Brain microvascular endothelial cell (primary cell): ENCODE results near the gene WDR5B.
A peak's percentile ranks its signal among the peaks of the same experiment; 100 is the strongest.

ENCODE experiments used
- DNase-seq: peaks from one replicate; pipeline ENCODE4 v3.0.0-alpha.2; 2020
- H3K27ac ChIP-seq: fragments of 250-450 bp; sonication (Bioruptor Pico); 2 replicates; pipeline ENCODE4 v1.5.1; 2020; ENCODE audit warnings: mild to moderate bottlenecking, moderate library complexity
- H3K27me3 ChIP-seq: fragments of 250-450 bp; sonication (Bioruptor Pico); replicated peaks from 2 replicates; pipeline ENCODE4 v1.5.1; 2020; ENCODE audit warnings: mild to moderate bottlenecking
- H3K36me3 ChIP-seq: fragments of 250-450 bp; sonication (Bioruptor Pico); replicated peaks from 2 replicates; pipeline ENCODE4 v1.5.1; 2020; ENCODE audit warnings: mild to moderate bottlenecking
- H3K4me3 ChIP-seq: 2 replicates; pipeline ENCODE4 v1.5.1; 2011; ENCODE audit warnings: low read depth, mild to moderate bottlenecking, control low read depth, low read length, moderate library complexity
- CTCF ChIP-seq: IDR thresholded peaks from 2 replicates; pipeline ENCODE4 v1.5.1; 2011; ENCODE audit warnings: low read depth, mild to moderate bottlenecking, moderate library complexity, low read length, control low read depth, inconsistent platforms; ENCODE audit errors: missing control alignments
- in situ Hi-C: cut with HindIII; loops from 2 replicates; pipeline ENCODE4 v1.10.0; 2017; ENCODE audit warnings: low sequenced_read_pairs, low pct_ligation_motif_present

WDR5B gene

GRCh38 chr3:122389892-122390291 lies 26.0 kb downstream of the WDR5B start:
- Histone ChIP-seq H3K4me3 (no peak overlapping the region), H3K36me3 (no peaks in the 10 kb centered on the region), H3K27me3 (no peaks in the 10 kb centered on the region), H3K27ac (no peak overlapping the region)
- TF ChIP-seq CTCF = no peak
- DNase-seq = no peak
- in situ Hi-C loops = no loop called here

GRCh38 chr3:122389197-122389596 lies 26.7 kb downstream of the WDR5B start:
- Histone ChIP-seq H3K4me3 (no peak overlapping the region), H3K27ac (no peak overlapping the region), H3K27me3 (no peaks in the 10 kb centered on the region), H3K36me3 (no peaks in the 10 kb centered on the region)
- in situ Hi-C loops = no loop called here
- no peak for DNase-seq
- no peak for TF ChIP-seq CTCF

- TF ChIP-seq CTCF = no peak
- Histone ChIP-seq H3K36me3 (no peaks in the 10 kb centered on the region), H3K27me3 (no peaks in the 10 kb centered on the region), H3K4me3 (no peak overlapping the region), H3K27ac (no peak overlapping the region)
- in situ Hi-C loops = no loop called here
- no peak for DNase-seq
These were observed 28.2 kb downstream of the WDR5B start for GRCh38 chr3:122387709-122388108.

- Histone ChIP-seq H3K27ac (peak within 1 kb of the TSS; percentile 40), H3K27me3 (no peaks in the 10 kb centered on the region), H3K36me3 (no peaks in the 10 kb centered on the region), H3K4me3 (peak within 1 kb of the TSS; percentile 93)
- TF ChIP-seq CTCF = peak; percentile 55
- in situ Hi-C loops = no loop called here
- DNase-seq = peak; percentile 82
These were observed 31.8 kb downstream of the WDR5B start, which contains the start of gene FAM162A for GRCh38 chr3:122383771-122384697. FAM162A (plus strand) TSS chr3:122384182; CDS start chr3:122384266, 84 bp downstream.

GRCh38 chr3:122382888-122383666 lies 32.8 kb downstream of the WDR5B start, which contains the start of gene MIX23:
MIX23 (minus strand) TSS chr3:122383231; CDS start chr3:122383224, 7 bp downstream.
- Histone ChIP-seq H3K36me3 (no peaks in the 10 kb centered on the region), H3K4me3 (peak within 1 kb of the TSS; percentile 93), H3K27ac (peak within 1 kb of the TSS; percentile 40), H3K27me3 (no peaks in the 10 kb centered on the region)
- DNase-seq = peak; percentile 81
- TF ChIP-seq CTCF = no peak
- in situ Hi-C loops = no loop called here
